OCI-LY7 (cell line): ENCODE measurements around the gene JAKMIP2.

Source experiments
- EZH2phosphoT487 ChIP-seq: fragments of 200-600 bp; sonication (generic); IDR thresholded peaks from 2 replicates; pipeline ENCODE4 v1.6.1; 2018; ENCODE audit warnings: low read depth, borderline replicate concordance, mild to moderate bottlenecking, mixed run types, antibody characterized with exemption, low read length, moderate library complexity, mixed read lengths
- TF ChIP-seq, protein P1 (sequence below): fragments of 200-600 bp; sonication (generic); conservative IDR thresholded peaks from 2 replicates; pipeline ENCODE4 v1.5.1; 2014; ENCODE audit warnings: mild to moderate bottlenecking, antibody characterized with exemption, low read length, moderate library complexity, mixed read lengths

DNA sequence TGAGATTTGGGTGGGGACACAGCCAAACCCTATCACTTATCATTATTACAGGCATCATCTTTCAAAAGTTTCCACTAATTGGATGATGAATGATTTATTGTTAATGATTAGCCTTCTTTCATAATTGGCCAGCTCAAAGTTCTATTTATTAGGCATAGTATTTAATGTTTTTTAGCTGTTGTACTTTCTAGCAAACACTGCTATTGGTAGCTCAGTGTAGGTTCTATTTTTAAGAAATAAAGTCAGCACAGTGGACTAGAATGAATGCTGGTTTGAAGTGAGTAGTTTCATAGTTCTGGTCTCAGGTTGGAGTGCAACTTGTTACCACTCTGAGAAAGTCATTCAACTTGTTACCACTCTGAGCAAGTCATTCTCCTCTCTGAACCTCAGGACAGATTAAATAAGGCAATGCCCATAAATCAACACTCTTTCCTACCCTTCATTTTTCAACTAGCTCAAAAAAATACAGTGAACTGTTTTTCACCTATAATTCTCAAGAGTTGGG is 46.9 kb downstream of the JAKMIP2 start:
- TF ChIP-seq, protein P1, sequence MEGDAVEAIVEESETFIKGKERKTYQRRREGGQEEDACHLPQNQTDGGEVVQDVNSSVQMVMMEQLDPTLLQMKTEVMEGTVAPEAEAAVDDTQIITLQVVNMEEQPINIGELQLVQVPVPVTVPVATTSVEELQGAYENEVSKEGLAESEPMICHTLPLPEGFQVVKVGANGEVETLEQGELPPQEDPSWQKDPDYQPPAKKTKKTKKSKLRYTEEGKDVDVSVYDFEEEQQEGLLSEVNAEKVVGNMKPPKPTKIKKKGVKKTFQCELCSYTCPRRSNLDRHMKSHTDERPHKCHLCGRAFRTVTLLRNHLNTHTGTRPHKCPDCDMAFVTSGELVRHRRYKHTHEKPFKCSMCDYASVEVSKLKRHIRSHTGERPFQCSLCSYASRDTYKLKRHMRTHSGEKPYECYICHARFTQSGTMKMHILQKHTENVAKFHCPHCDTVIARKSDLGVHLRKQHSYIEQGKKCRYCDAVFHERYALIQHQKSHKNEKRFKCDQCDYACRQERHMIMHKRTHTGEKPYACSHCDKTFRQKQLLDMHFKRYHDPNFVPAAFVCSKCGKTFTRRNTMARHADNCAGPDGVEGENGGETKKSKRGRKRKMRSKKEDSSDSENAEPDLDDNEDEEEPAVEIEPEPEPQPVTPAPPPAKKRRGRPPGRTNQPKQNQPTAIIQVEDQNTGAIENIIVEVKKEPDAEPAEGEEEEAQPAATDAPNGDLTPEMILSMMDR = no peak
- TF ChIP-seq EZH2phosphoT487 = no peak
